GM23338 (cell line): Measurements from ENCODE around the gene MBD6. TPM values are rescaled to one million over a fixed set of nuclear protein-coding genes. Genes with fewer than 3 reads are reported as not detected.

Source experiments
- ATAC-seq: fragments of 200-7000 bp; cut with Tn5 transposase; 3 replicates; pipeline ENCODE4 v1.9.1; 2020
- DNase-seq: peaks from one replicate; pipeline ENCODE4 v3.0.0-alpha.2; 2015; ENCODE audit warnings: low spot score
- H2AFZ ChIP-seq: fragments of 200-600 bp; sonication (generic); 2 replicates; pipeline ENCODE4 v1.8.0; 2016; ENCODE audit warnings: antibody characterized with exemption, mild to moderate bottlenecking, moderate library complexity
- H3F3A ChIP-seq: fragments of 200-600 bp; sonication (generic); replicated peaks from 2 replicates; pipeline ENCODE4 v1.8.0; 2017; ENCODE audit warnings: antibody characterized with exemption, mixed run types, low read depth
- H3K27ac ChIP-seq: fragments of 200-600 bp; sonication (generic); 2 replicates; pipeline ENCODE4 v1.6.1; 2016; ENCODE audit warnings: low read depth
- H3K27me3 ChIP-seq: fragments of 200-600 bp; sonication (generic); 2 replicates; pipeline ENCODE4 v1.8.0; 2016; ENCODE audit warnings: mild to moderate bottlenecking, mixed run types, moderate library complexity; ENCODE audit not compliant: insufficient read depth
- H3K36me3 ChIP-seq: fragments of 200-600 bp; sonication (generic); 2 replicates; pipeline ENCODE4 v1.8.0; 2016; ENCODE audit warnings: mild to moderate bottlenecking; ENCODE audit not compliant: insufficient read depth
- H3K4me1 ChIP-seq: fragments of 200-600 bp; sonication (generic); 2 replicates; pipeline ENCODE4 v1.8.0; 2016; ENCODE audit warnings: mild to moderate bottlenecking, moderate library complexity; ENCODE audit not compliant: insufficient read depth
- H3K4me2 ChIP-seq: fragments of 200-600 bp; sonication (generic); 2 replicates; pipeline ENCODE4 v1.7.1; 2017; ENCODE audit warnings: mixed run types
- H3K4me3 ChIP-seq: fragments of 200-600 bp; sonication (generic); 2 replicates; pipeline ENCODE4 v1.6.1; 2016; ENCODE audit warnings: mixed run types
- H3K79me2 ChIP-seq: fragments of 200-600 bp; sonication (generic); replicated peaks from 2 replicates; pipeline ENCODE4 v1.8.0; 2017; ENCODE audit warnings: mild to moderate bottlenecking; ENCODE audit not compliant: insufficient read depth
- H3K9me2 ChIP-seq: fragments of 200-600 bp; sonication (generic); 2 replicates; pipeline ENCODE4 v1.8.0; 2017; ENCODE audit not compliant: insufficient read depth
- H4K20me1 ChIP-seq: fragments of 200-600 bp; sonication (generic); replicated peaks from 2 replicates; pipeline ENCODE4 v1.8.0; 2017; ENCODE audit warnings: mild to moderate bottlenecking; ENCODE audit not compliant: insufficient read depth
- H3K27ac Mint-ChIP-seq: 2 replicates; pipeline ENCODE4 v1.8.0; 2020; ENCODE audit warnings: inconsistent platforms, mild to moderate bottlenecking, moderate library complexity, mixed read lengths
- H3K27me3 Mint-ChIP-seq: 3 replicates; pipeline ENCODE4 v1.8.0; 2022; ENCODE audit warnings: low read depth, mild to moderate bottlenecking, moderate library complexity, mixed read lengths, inconsistent platforms; ENCODE audit not compliant: insufficient read depth, poor library complexity
- H3K36me3 Mint-ChIP-seq: 3 replicates; pipeline ENCODE4 v1.8.0; 2021; ENCODE audit warnings: low read depth, mild to moderate bottlenecking, inconsistent platforms, moderate library complexity, mixed read lengths
- H3K4me1 Mint-ChIP-seq: 3 replicates; pipeline ENCODE4 v1.8.0; 2020; ENCODE audit warnings: mild to moderate bottlenecking, inconsistent platforms, mixed read lengths
- H3K4me3 Mint-ChIP-seq: 3 replicates; pipeline ENCODE4 v1.8.0; 2021; ENCODE audit warnings: moderate library complexity, mild to moderate bottlenecking, inconsistent platforms, mixed read lengths
- H3K9me3 Mint-ChIP-seq: 3 replicates; pipeline ENCODE4 v1.8.0; 2020; ENCODE audit warnings: moderate library complexity, mild to moderate bottlenecking, inconsistent platforms, mixed read lengths
- CREB1 ChIP-seq: fragments of 250-450 bp; sonication (Bioruptor Pico); IDR thresholded peaks from 2 replicates; pipeline ENCODE4 v1.5.0; 2020; ENCODE audit warnings: low read depth, mild to moderate bottlenecking, moderate library complexity
- EZH2phosphoT487 ChIP-seq: fragments of 200-600 bp; sonication (generic); IDR thresholded peaks from one replicate; pipeline ENCODE4 v1.8.1; 2018; ENCODE audit warnings: antibody characterized with exemption; ENCODE audit not compliant: unreplicated experiment
- JUNB ChIP-seq: IDR thresholded peaks from one replicate; pipeline ENCODE4 v1.6.1; 2016; ENCODE audit warnings: antibody characterized with exemption; ENCODE audit not compliant: unreplicated experiment
- NANOG ChIP-seq: IDR thresholded peaks from 2 replicates; pipeline ENCODE4 v1.6.1; 2016; ENCODE audit warnings: antibody characterized with exemption, borderline replicate concordance
- POLR2AphosphoS5 ChIP-seq: IDR thresholded peaks from 2 replicates; pipeline ENCODE4 v1.6.1; 2016; ENCODE audit warnings: antibody characterized with exemption, low read depth
- STAT1 ChIP-seq: IDR thresholded peaks from one replicate; pipeline ENCODE4 v1.6.1; 2016; ENCODE audit warnings: antibody characterized with exemption; ENCODE audit not compliant: unreplicated experiment
- polyA plus RNA-seq: library from polyadenylated mRNA; unstranded; fragments of >200 nt; fragmentation: Nextera tagmentation; extraction: Ambion mirVana; gene quantifications from 2 replicates; pipeline ENCODE4 v1.2.1, GENCODE V29; 2016
- total RNA-seq: library from RNA; depleted of rRNA; stranded (reverse); fragments of >200 nt; shearing (Covaris generic); gene quantifications from 2 replicates; pipeline ENCODE4 v1.2.3, GENCODE V29; 2014
- TF ChIP-seq, protein P1 (sequence below), 2 experiments: fragments of 200-600 bp in 1 of 2; sonication (generic) in 1 of 2; conservative IDR thresholded peaks; 2 replicates each; pipeline versions ENCODE4 v1.5.1 to v1.6.1; 2016 to 2017; ENCODE audit warnings: antibody characterized with exemption in 2 of 2, low read depth in 2 of 2, mild to moderate bottlenecking in 2 of 2, moderate library complexity in 1 of 2
- TF ChIP-seq, protein P2 (sequence below): IDR thresholded peaks from one replicate; pipeline ENCODE4 v1.6.1; 2018; ENCODE audit warnings: antibody characterized with exemption; ENCODE audit not compliant: unreplicated experiment
- TF ChIP-seq, protein P3 (sequence below): fragments of 250-450 bp; sonication (Bioruptor Pico); IDR thresholded peaks from 2 replicates; pipeline ENCODE4 v1.5.0; 2020; ENCODE audit warnings: mild to moderate bottlenecking, moderate library complexity

The MBD6 gene
- total and polyA plus RNA-seq, 2 experiments from 2014 or later, result 12.5 to 17.1 TPM

DNA sequence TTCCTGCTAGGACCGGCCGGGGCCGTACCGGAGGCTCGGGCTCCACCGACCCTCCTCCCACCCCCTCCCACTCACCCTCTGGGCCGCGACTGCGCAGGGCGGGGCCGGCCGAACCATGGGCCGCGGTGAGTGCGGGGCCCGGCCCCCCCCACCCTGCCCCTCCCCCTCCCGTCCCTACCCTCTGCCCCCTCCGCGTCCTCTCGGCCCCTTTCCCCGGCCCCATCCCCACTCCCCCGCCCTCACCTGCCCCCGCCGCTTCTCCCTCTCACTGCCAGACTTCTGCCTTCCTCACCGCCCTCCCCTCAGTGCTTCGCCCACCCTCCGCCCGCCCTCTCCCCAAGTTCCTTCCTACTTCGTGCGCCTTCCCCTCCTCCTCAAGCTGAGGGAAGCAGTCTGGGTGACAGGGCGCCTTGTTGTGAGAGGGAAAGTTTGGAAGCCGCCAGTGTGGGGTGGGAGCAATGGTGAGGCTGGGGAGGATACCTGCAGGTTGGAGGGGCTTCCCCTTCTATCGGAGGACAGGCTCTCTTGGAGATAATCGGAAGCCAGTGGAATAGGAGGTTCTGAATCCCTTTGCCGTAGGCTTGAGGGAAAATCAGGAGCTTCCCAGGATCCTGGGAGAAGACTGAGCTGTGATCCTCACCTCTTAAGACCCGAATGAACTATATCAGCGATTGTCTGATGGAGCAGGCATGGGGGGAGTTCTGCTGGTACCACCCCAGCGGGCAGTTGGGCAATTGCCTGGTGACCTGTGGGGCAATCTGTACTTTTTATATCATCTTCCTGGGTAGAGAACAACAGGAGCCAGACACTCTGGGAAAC is 472 bp downstream of the MBD6 start:
- H3K27ac ChIP-seq, result peak overlapping the region; percentile 78

More for the DNA sequence above, 472 bp downstream of the MBD6 start:
- H3K27me3 Mint-ChIP-seq, result peaks cover 45% of the 10 kb centered on the region
- Histone ChIP-seq H3K9me2 (no peaks in the 10 kb centered on the region), H3F3A (peaks cover 47% of the 10 kb centered on the region), H3K4me2 (peak overlapping the region; percentile 94), H3K4me3 (peak overlapping the region; percentile 82), H3K79me2 (peaks cover 20% of the 10 kb centered on the region), H3K36me3 (no peaks in the 10 kb centered on the region; the same call in 1 of the 2 replicates), H3K27me3 (no peaks in the 10 kb centered on the region), H4K20me1 (peaks cover 27% of the 10 kb centered on the region), H3K4me1 (peaks cover 40% of the 10 kb centered on the region), H2AFZ (no peak overlapping the region)
- peak overlapping the region; percentile 87 for H3K27ac Mint-ChIP-seq
- H3K4me3 Mint-ChIP-seq, result peak overlapping the region; percentile 92
- ATAC-seq (peak; percentile 5), DNase-seq (peak; percentile 82)
- H3K9me3 Mint-ChIP-seq, result no peaks in the 10 kb centered on the region; the same call in 2 of the 3 replicates
- no peak for TF ChIP-seq JUNB
- no peak for TF ChIP-seq STAT1
- TF ChIP-seq, protein P1, sequence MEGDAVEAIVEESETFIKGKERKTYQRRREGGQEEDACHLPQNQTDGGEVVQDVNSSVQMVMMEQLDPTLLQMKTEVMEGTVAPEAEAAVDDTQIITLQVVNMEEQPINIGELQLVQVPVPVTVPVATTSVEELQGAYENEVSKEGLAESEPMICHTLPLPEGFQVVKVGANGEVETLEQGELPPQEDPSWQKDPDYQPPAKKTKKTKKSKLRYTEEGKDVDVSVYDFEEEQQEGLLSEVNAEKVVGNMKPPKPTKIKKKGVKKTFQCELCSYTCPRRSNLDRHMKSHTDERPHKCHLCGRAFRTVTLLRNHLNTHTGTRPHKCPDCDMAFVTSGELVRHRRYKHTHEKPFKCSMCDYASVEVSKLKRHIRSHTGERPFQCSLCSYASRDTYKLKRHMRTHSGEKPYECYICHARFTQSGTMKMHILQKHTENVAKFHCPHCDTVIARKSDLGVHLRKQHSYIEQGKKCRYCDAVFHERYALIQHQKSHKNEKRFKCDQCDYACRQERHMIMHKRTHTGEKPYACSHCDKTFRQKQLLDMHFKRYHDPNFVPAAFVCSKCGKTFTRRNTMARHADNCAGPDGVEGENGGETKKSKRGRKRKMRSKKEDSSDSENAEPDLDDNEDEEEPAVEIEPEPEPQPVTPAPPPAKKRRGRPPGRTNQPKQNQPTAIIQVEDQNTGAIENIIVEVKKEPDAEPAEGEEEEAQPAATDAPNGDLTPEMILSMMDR (conservative IDR thresholded peaks at IDR 0.05; ENCODE audit: low read depth in 2 of 2), result no peak
- TF ChIP-seq, protein P2, sequence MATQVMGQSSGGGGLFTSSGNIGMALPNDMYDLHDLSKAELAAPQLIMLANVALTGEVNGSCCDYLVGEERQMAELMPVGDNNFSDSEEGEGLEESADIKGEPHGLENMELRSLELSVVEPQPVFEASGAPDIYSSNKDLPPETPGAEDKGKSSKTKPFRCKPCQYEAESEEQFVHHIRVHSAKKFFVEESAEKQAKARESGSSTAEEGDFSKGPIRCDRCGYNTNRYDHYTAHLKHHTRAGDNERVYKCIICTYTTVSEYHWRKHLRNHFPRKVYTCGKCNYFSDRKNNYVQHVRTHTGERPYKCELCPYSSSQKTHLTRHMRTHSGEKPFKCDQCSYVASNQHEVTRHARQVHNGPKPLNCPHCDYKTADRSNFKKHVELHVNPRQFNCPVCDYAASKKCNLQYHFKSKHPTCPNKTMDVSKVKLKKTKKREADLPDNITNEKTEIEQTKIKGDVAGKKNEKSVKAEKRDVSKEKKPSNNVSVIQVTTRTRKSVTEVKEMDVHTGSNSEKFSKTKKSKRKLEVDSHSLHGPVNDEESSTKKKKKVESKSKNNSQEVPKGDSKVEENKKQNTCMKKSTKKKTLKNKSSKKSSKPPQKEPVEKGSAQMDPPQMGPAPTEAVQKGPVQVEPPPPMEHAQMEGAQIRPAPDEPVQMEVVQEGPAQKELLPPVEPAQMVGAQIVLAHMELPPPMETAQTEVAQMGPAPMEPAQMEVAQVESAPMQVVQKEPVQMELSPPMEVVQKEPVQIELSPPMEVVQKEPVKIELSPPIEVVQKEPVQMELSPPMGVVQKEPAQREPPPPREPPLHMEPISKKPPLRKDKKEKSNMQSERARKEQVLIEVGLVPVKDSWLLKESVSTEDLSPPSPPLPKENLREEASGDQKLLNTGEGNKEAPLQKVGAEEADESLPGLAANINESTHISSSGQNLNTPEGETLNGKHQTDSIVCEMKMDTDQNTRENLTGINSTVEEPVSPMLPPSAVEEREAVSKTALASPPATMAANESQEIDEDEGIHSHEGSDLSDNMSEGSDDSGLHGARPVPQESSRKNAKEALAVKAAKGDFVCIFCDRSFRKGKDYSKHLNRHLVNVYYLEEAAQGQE, result no peak
- TF ChIP-seq, protein P3, sequence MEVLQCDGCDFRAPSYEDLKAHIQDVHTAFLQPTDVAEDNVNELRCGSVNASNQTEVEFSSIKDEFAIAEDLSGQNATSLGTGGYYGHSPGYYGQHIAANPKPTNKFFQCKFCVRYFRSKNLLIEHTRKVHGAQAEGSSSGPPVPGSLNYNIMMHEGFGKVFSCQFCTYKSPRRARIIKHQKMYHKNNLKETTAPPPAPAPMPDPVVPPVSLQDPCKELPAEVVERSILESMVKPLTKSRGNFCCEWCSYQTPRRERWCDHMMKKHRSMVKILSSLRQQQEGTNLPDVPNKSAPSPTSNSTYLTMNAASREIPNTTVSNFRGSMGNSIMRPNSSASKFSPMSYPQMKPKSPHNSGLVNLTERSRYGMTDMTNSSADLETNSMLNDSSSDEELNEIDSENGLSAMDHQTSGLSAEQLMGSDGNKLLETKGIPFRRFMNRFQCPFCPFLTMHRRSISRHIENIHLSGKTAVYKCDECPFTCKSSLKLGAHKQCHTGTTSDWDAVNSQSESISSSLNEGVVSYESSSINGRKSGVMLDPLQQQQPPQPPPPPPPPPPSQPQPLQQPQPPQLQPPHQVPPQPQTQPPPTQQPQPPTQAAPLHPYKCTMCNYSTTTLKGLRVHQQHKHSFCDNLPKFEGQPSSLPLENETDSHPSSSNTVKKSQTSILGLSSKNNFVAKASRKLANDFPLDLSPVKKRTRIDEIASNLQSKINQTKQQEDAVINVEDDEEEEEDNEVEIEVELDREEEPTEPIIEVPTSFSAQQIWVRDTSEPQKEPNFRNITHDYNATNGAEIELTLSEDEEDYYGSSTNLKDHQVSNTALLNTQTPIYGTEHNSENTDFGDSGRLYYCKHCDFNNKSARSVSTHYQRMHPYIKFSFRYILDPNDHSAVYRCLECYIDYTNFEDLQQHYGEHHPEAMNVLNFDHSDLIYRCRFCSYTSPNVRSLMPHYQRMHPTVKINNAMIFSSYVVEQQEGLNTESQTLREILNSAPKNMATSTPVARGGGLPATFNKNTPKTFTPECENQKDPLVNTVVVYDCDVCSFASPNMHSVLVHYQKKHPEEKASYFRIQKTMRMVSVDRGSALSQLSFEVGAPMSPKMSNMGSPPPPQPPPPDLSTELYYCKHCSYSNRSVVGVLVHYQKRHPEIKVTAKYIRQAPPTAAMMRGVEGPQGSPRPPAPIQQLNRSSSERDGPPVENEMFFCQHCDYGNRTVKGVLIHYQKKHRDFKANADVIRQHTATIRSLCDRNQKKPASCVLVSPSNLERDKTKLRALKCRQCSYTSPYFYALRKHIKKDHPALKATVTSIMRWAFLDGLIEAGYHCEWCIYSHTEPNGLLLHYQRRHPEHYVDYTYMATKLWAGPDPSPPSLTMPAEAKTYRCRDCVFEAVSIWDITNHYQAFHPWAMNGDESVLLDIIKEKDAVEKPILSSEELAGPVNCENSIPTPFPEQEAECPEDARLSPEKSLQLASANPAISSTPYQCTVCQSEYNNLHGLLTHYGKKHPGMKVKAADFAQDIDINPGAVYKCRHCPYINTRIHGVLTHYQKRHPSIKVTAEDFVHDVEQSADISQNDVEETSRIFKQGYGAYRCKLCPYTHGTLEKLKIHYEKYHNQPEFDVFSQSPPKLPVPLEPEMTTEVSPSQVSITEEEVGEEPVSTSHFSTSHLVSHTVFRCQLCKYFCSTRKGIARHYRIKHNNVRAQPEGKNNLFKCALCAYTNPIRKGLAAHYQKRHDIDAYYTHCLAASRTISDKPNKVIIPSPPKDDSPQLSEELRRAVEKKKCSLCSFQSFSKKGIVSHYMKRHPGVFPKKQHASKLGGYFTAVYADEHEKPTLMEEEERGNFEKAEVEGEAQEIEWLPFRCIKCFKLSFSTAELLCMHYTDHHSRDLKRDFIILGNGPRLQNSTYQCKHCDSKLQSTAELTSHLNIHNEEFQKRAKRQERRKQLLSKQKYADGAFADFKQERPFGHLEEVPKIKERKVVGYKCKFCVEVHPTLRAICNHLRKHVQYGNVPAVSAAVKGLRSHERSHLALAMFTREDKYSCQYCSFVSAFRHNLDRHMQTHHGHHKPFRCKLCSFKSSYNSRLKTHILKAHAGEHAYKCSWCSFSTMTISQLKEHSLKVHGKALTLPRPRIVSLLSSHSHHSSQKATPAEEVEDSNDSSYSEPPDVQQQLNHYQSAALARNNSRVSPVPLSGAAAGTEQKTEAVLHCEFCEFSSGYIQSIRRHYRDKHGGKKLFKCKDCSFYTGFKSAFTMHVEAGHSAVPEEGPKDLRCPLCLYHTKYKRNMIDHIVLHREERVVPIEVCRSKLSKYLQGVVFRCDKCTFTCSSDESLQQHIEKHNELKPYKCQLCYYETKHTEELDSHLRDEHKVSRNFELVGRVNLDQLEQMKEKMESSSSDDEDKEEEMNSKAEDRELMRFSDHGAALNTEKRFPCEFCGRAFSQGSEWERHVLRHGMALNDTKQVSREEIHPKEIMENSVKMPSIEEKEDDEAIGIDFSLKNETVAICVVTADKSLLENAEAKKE, result no peak
- no peak for TF ChIP-seq CREB1 (CRISPR knock-in tag)
- TF ChIP-seq NANOG, result no peak
- TF ChIP-seq EZH2phosphoT487, result no peak
- TF ChIP-seq POLR2AphosphoS5, result no peak
- H3K36me3 Mint-ChIP-seq, result peaks cover 29% of the 10 kb centered on the region
- H3K4me1 Mint-ChIP-seq, result peaks cover 51% of the 10 kb centered on the region
